Ureter (tissue), 1 donor: Measurements from ENCODE around the gene STOML3. TPM values are rescaled to one million over a fixed set of nuclear protein-coding genes. Genes with fewer than 3 reads are reported as not detected.

Experiments
- total RNA-seq: library from RNA; stranded (reverse); gene quantifications from one replicate; pipeline ENCODE4 v1.2.4, GENCODE V29; 2023
- donor health status: DM: yes; HTN: yes; CAD: no.

The STOML3 gene
- total RNA-seq, 1 donor from 2014 or later = not detected

Other genes starting within 250 kb of the STOML3 start
- 39.6 TPM for gene PROSER1, start 47.3 kb upstream of the STOML3 start, total RNA-seq
- gene NHLRC3, start 47.6 kb upstream of the STOML3 start, total RNA-seq = 36.7 TPM